B cell (primary cell): ENCODE data around the gene RIMKLB. TPM values are rescaled to one million over a fixed set of nuclear protein-coding genes. Genes with fewer than 3 reads are reported as not detected.

Source experiments
- ATAC-seq: fragments of 200-7000 bp; cut with Tn5 transposase; one replicate; pipeline ENCODE4 v1.10.0; 2021; ENCODE audit warnings: low read depth, mild to moderate bottlenecking, moderate number of reproducible peaks, moderate library complexity
- CTCF ChIA-PET: fragments of 350-600 bp; sonication (Branson Sonifier 250); formaldehyde crosslinking; loops from one replicate; lab custom pipeline; 2021; ENCODE audit warnings: antibody characterized with exemption, inconsistent platforms; lab: Charles Lee
- POLR2A ChIA-PET: fragments of 350-600 bp; sonication (Branson Sonifier 250); formaldehyde crosslinking; loops from one replicate; lab custom pipeline; 2021; ENCODE audit warnings: antibody characterized with exemption; lab: Charles Lee
- DNase-seq: peaks from one replicate; pipeline ENCODE4 v3.0.0; 2013
- H2AFZ ChIP-seq: 2 replicates; pipeline ENCODE4 v1.6.1; 2012; ENCODE audit warnings: mild to moderate bottlenecking, low read depth, low read length; ENCODE audit not compliant: insufficient read depth, poor library complexity, severe bottlenecking
- H3K27ac ChIP-seq, 2 donors: 1 replicate in 1 of 2; 2 replicates in 1 of 2; pipeline ENCODE4 v1.5.1; 2012 to 2013; ENCODE audit warnings: low read length in 2 of 2, mild to moderate bottlenecking in 2 of 2, moderate library complexity in 1 of 2
- H3K27me3 ChIP-seq, 4 experiments: fragments of 200-600 bp in 1 of 4; sonication (generic) in 1 of 4; replicated peaks in 1 of 4; 1 replicate in 2 of 4; 2 replicates in 2 of 4; pipeline versions ENCODE4 v1.6.1 to v1.7.0; 2013 to 2016; ENCODE audit warnings: low read length in 3 of 4, mild to moderate bottlenecking in 2 of 4, mixed read lengths in 1 of 4, moderate library complexity in 1 of 4; ENCODE audit not compliant: insufficient read depth in 4 of 4, control insufficient read depth in 3 of 4; ENCODE audit errors: control extremely low read depth in 1 of 4
- H3K36me3 ChIP-seq, 2 experiments: replicated peaks in 1 of 2; 1 replicate in 1 of 2; 2 replicates in 1 of 2; pipeline versions ENCODE4 v1.6.1 to v1.7.1; 2013; ENCODE audit warnings: low read length in 1 of 2; ENCODE audit not compliant: insufficient read depth in 2 of 2, control insufficient read depth in 1 of 2; ENCODE audit errors: control extremely low read depth in 1 of 2, extremely low read depth in 1 of 2
- H3K4me1 ChIP-seq, 2 donors: fragments of 200-600 bp in 1 of 2; sonication (generic) in 1 of 2; 1 replicate in 1 of 2; 2 replicates in 1 of 2; pipeline versions ENCODE4 v1.5.1 to v1.6.1; 2013 to 2017; ENCODE audit warnings: low read length in 2 of 2; ENCODE audit not compliant: control insufficient read depth in 2 of 2, insufficient read depth in 2 of 2
- H3K4me2 ChIP-seq: replicated peaks from 2 replicates; pipeline ENCODE3; 2012; ENCODE audit warnings: mild to moderate bottlenecking, low read depth, low read length; ENCODE audit not compliant: poor library complexity, severe bottlenecking
- H3K4me3 ChIP-seq, 5 experiments: fragments of 200-600 bp in 1 of 5; sonication (generic) in 1 of 5; 1 replicate in 3 of 5; 2 replicates in 2 of 5; pipeline versions ENCODE4 v1.5.1 to v1.7.0; 2011 to 2016; ENCODE audit warnings: low read length in 4 of 5, mild to moderate bottlenecking in 4 of 5, low read depth in 2 of 5, control low read depth in 1 of 5, moderate library complexity in 1 of 5; ENCODE audit not compliant: insufficient read depth in 1 of 5; ENCODE audit errors: control extremely low read depth in 1 of 5, extremely low read depth in 1 of 5
- H3K79me2 ChIP-seq: fragments of 200-600 bp; sonication (generic); one replicate; pipeline ENCODE4 v1.6.0; 2016; ENCODE audit warnings: low read length; ENCODE audit not compliant: control insufficient read depth, insufficient read depth
- H3K9ac ChIP-seq: fragments of 200-600 bp; sonication (generic); 2 replicates; pipeline ENCODE4 v1.6.1; 2017; ENCODE audit warnings: mild to moderate bottlenecking, low read length, moderate library complexity
- H3K9me3 ChIP-seq, 3 donors: one replicate each; pipeline versions ENCODE4 v1.6.1 to v1.7.1; 2013; ENCODE audit warnings: low read length in 2 of 3; ENCODE audit not compliant: control insufficient read depth in 2 of 3, insufficient read depth in 1 of 3; ENCODE audit errors: control extremely low read depth in 1 of 3
- H4K20me1 ChIP-seq: 2 replicates; pipeline ENCODE4 v1.6.0; 2012; ENCODE audit warnings: mild to moderate bottlenecking, low read length; ENCODE audit not compliant: insufficient read depth, control insufficient read depth, poor library complexity, severe bottlenecking
- H3K27ac Mint-ChIP-seq: one replicate; pipeline ENCODE4 v1.8.0; 2021; ENCODE audit warnings: mixed read lengths
- H3K27me3 Mint-ChIP-seq: one replicate; pipeline ENCODE4 v1.8.0; 2021; ENCODE audit warnings: mixed read lengths
- H3K4me1 Mint-ChIP-seq: one replicate; pipeline ENCODE4 v1.8.0; 2021; ENCODE audit warnings: mixed read lengths
- H3K4me3 Mint-ChIP-seq: one replicate; pipeline ENCODE4 v1.8.0; 2021; ENCODE audit warnings: mixed read lengths
- H3K9me3 Mint-ChIP-seq: one replicate; pipeline ENCODE4 v1.8.0; 2022; ENCODE audit warnings: mixed read lengths; ENCODE audit not compliant: insufficient read depth
- EZH2 ChIP-seq: IDR thresholded peaks from 2 replicates; pipeline ENCODE4 v1.6.1; 2012; ENCODE audit warnings: borderline replicate concordance, low read depth, mild to moderate bottlenecking, moderate library complexity, low read length; ENCODE audit not compliant: insufficient read depth, poor library complexity, severe bottlenecking
- WGBS: methylation state at CpG from one replicate; pipeline ENCODE4 v1.1.5; 2013; ENCODE audit warnings: missing lambda C conversion rate; ENCODE audit not compliant: insufficient coverage; 5-methylcytosine and 5-hydroxymethylcytosine counted together
- intact Hi-C: fragments of 100-400 bp; cut with micrococcal nuclease; formaldehyde crosslinking; loops from one replicate; pipeline ENCODE4 v1.10.0; 2022
- polyA plus RNA-seq: library from polyadenylated mRNA; depleted of rRNA; stranded (reverse); fragments of >200 nt; gene quantifications from 2 replicates; pipeline ENCODE4 v1.2.3, GENCODE V29; 2012
- total RNA-seq, 2 donors: library from RNA; stranded (reverse); fragments of 120-200 nt in 1 of 2; gene quantifications; 1 replicate in 1 of 2; 2 replicates in 1 of 2; pipeline versions ENCODE4 v1.2.3 to v1.2.4, GENCODE V29; 2013 to 2022
- TF ChIP-seq, protein P1 (sequence below): fragments of 200-600 bp; IDR thresholded peaks from one replicate; pipeline ENCODE4 v1.8.0; 2022; ENCODE audit warnings: antibody characterized with exemption, mild to moderate bottlenecking

Gene RIMKLB
- total and polyA plus RNA-seq, 2 donors (not counting 1 experiment from before 2014, with no cell fraction given) = 27.8 to 54.2 TPM

DNA sequence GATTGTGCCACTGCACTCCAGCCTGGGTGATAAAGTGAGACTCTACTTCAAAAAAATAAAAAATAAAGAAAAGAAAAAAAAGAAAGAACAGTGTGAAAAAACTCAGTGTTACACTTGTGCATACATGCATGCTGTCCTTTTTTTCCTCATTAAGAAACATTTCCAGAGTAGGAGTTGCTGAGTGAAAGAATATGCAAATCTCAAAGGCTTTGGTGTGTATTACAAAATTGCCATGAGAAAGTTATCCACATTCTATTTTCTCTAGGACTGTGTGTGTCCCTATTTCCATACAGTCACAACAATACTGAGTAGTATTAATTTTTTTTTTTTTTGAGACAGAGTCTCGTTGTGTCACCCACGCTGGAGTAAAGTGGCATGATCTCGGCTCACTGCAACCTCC, 123.8 kb downstream of the RIMKLB start:
- Histone ChIP-seq H3K4me2 (no peak overlapping the region), H3K36me3 (no peaks in the 10 kb centered on the region), H4K20me1 (no peaks in the 10 kb centered on the region), H2AFZ (no peak overlapping the region), H3K9ac (no peak overlapping the region), H3K79me2 (no peaks in the 10 kb centered on the region), H3K4me3 (no peak overlapping the region), H3K27ac (no peak overlapping the region), H3K9me3 (peaks cover 0 to 4% (median 2%) of the 10 kb centered on the region in 3 donors), H3K27me3 (no peaks in the 10 kb centered on the region), H3K4me1 (no peaks in the 10 kb centered on the region)
- Mint-ChIP-seq H3K4me3 (no peak overlapping the region), H3K27ac (no peak overlapping the region), H3K27me3 (peaks cover 6% of the 10 kb centered on the region), H3K4me1 (no peaks in the 10 kb centered on the region), H3K9me3 (peaks cover 5% of the 10 kb centered on the region)
- no CpG with 5 or more reads among the region's 3 CpGs for WGBS
- TF ChIP-seq, protein P1, sequence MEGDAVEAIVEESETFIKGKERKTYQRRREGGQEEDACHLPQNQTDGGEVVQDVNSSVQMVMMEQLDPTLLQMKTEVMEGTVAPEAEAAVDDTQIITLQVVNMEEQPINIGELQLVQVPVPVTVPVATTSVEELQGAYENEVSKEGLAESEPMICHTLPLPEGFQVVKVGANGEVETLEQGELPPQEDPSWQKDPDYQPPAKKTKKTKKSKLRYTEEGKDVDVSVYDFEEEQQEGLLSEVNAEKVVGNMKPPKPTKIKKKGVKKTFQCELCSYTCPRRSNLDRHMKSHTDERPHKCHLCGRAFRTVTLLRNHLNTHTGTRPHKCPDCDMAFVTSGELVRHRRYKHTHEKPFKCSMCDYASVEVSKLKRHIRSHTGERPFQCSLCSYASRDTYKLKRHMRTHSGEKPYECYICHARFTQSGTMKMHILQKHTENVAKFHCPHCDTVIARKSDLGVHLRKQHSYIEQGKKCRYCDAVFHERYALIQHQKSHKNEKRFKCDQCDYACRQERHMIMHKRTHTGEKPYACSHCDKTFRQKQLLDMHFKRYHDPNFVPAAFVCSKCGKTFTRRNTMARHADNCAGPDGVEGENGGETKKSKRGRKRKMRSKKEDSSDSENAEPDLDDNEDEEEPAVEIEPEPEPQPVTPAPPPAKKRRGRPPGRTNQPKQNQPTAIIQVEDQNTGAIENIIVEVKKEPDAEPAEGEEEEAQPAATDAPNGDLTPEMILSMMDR = no peak
- no peak for TF ChIP-seq EZH2
- DNase-seq (no peak), ATAC-seq (no peak)
- intact Hi-C loops = no loop called here
- ChIA-PET POLR2A (no interaction called here), CTCF (interaction anchor here (0.7 kb wide), 1 partner anchor 139 kb away, joined by 3 read pairs; no protein-coding TSS in a partner anchor)

DNA sequence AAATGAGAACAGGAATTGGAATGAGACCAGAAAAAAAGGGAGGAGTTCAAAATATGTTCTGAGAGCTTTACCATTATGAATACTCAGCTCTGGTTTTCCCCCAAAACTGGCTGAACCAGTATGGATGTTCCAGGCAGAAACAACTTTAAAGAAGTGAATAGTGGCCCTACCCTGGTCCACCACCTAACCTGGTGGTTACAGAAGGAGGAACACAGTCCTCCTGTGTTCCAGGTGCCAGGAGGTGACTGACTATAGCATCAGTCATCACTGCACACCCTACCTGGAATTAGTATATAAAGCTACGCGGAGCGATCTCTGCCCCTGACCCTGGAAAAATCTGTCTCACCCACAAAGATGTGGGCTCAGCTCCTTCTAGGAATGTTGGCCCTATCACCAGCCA, 124.5 kb downstream of the RIMKLB start, which contains the start of gene A2ML1:
A2ML1 (plus strand) TSS at position 324 of the 400 bp plus-strand sequence; CDS start at position 355, 31 bp downstream.
- CTCF ChIA-PET = interaction anchor here (0.7 kb wide), 1 partner anchor 139 kb away, joined by 3 read pairs; no protein-coding TSS in a partner anchor
- Mint-ChIP-seq H3K27ac (no peak within 1 kb of the TSS), H3K27me3 (peaks cover 7% of the 10 kb centered on the region), H3K4me1 (no peaks in the 10 kb centered on the region), H3K4me3 (no peak within 1 kb of the TSS), H3K9me3 (peaks cover 5% of the 10 kb centered on the region)
- Histone ChIP-seq H3K79me2 (no peaks in the 10 kb centered on the region), H2AFZ (no peak within 1 kb of the TSS), H3K4me2 (no peak within 1 kb of the TSS), H3K9ac (no peak within 1 kb of the TSS), H3K4me1 (no peaks in the 10 kb centered on the region), H3K9me3 (peaks cover 0 to 5% (median 2%) of the 10 kb centered on the region in 3 donors), H3K4me3 (no peak within 1 kb of the TSS), H4K20me1 (no peaks in the 10 kb centered on the region), H3K27me3 (no peaks in the 10 kb centered on the region), H3K36me3 (no peaks in the 10 kb centered on the region), H3K27ac (no peak within 1 kb of the TSS)
- TF ChIP-seq, protein P1 = no peak
- no peak for TF ChIP-seq EZH2
- ATAC-seq = no peak
- WGBS = 100% methylated on average over 2 of the region's 3 CpGs
- POLR2A ChIA-PET = no interaction called here
- intact Hi-C loops = no loop called here
- no peak for DNase-seq
